ENCODE data around the gene SPATA6L.

Gene SPATA6L

GRCh38 chr9:4596165-4596922 lies 69.9 kb downstream of the SPATA6L start:
- no peak for DNase-seq
- intact Hi-C loops (cut with DNase I), result no loop called here

- intact Hi-C loops (cut with DNase I), result no loop called here
- peak in 1 of 42 donors; percentile 14 for DNase-seq
These were observed 71.3 kb downstream of the SPATA6L start for GRCh38 chr9:4594994-4595393.

GRCh38 chr9:4594545-4594944 lies 71.7 kb downstream of the SPATA6L start:
- intact Hi-C loops (cut with DNase I), result no loop called here
- no peak for DNase-seq

DNA sequence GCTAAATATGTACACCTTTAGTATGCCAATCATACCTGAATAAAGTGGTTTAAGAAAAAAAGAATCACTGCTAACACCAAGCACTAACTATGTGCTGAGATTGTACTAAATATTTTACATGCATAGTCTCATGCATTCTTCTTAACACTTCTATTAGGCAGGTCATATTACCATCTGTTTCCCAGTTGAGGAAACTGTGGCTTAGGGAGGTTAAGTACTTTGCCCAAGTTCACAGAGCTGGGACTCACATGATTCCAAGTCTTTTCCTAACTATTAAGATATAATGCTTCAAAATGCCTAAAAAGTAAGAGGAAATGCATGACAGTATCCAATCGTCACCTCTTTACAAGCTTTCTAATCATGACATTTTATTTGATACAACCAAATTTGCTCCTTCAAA lies 73.4 kb downstream of the SPATA6L start:
- DNase-seq, result no peak
- intact Hi-C loops (cut with DNase I), result no loop called here

GRCh38 chr9:4592295-4592694 lies 74.0 kb downstream of the SPATA6L start:
- DNase-seq, result no peak
- intact Hi-C loops (cut with DNase I), result no loop called here

GRCh38 chr9:4591123-4591500 lies 75.2 kb downstream of the SPATA6L start:
- no peak for DNase-seq
- intact Hi-C loops (cut with DNase I), result no loop called here

GRCh38 chr9:4590430-4591122 lies 75.7 kb downstream of the SPATA6L start:
- intact Hi-C loops (cut with DNase I), result no loop called here
- no peak for DNase-seq

GRCh38 chr9:4588721-4589120 lies 77.6 kb downstream of the SPATA6L start:
- intact Hi-C loops (cut with DNase I), result no loop called here
- DNase-seq, result no peak

GRCh38 chr9:4585135-4585534 lies 81.1 kb downstream of the SPATA6L start:
- intact Hi-C loops (cut with DNase I), result no loop called here
- no peak for DNase-seq

GRCh38 chr9:4584636-4585035 lies 81.6 kb downstream of the SPATA6L start:
- no peak for DNase-seq
- intact Hi-C loops (cut with DNase I), result no loop called here

DNA sequence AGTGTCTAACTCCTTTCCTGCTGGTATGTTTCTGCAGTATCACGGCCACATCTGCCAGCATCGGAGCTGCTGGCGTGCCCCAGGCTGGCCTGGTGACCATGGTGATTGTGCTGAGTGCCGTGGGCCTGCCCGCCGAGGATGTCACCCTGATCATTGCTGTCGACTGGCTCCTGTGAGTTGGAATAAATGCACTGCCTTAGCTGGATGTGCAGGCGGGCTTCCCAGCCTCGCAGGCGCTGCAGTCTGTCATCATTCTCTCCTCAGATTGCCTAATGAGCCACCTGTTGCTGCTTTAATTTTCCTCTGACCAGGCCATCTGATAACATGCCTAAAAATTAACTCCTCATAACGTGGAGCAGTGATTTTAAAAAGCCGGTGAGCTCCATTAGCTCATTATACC lies 83.3 kb downstream of the SPATA6L start:
- intact Hi-C loops (cut with DNase I), result no loop called here
- peak in 3 of 42 donors; percentile 13 to 47 (median 23) for DNase-seq

GRCh38 chr9:4581861-4582565 lies 84.3 kb downstream of the SPATA6L start:
- peak in 1 of 42 donors; percentile 26 for DNase-seq
- intact Hi-C loops (cut with DNase I), result no loop called here

DNA sequence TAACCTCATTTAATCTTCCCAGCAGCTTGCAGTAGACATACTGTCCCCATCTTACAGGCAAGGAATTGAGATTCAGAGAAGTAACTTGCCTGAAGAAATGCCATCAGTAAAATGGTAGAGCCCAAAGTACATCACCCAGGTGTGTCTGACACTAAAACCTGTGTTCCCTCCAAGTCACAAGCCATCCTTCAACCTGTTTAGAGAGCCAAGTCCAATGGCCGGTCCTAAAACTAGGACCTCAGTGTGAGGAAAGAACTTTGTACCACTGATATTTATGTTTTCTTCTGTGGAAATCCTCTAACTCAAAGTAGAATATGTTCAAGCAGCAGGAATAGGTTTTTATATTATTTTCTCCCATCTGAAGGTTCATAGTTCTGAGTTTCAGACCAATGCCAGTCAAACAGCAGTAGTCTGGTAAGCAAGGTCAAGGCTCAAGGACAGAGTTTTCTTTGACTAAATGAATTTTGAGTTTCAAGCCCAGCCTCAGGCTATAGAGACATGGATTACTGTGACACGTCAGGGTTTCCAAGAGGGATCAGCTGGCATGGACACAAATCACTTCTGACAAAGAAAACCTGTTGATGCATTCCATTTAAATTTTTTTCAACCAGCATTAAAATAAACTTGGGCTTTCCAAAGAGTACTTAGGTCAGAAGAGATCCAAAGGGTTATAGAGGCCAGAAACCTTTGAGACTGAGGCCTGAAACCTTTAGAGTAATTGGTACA lies 85.1 kb downstream of the SPATA6L start:
- intact Hi-C loops (cut with DNase I), result no loop called here

DNA sequence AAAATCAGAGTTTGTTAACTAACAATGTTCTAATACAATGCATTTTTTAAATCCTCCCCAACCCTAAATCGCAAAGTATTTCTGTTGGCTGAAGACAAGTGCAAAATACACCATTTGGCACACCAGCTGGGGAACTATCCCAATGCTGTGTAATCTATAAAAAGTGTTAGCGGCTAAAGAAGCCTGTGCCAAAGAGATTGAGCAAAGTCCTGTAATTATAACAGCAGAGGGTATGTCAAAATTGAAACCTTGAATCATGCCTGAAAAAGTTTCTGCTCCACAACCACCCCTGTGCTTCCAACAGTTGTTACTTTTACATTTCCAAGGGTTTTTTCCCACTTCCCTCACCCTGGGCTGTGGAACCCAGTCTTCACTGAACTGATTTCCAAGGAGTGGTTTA lies 87.3 kb downstream of the SPATA6L start:
- intact Hi-C loops (cut with DNase I), result no loop called here
- DNase-seq, result no peak

More for the DNA sequence above, 85.1 kb downstream of the SPATA6L start:
- DNase-seq, result no peak

- intact Hi-C loops (cut with DNase I), result no loop called here
- no peak for DNase-seq
These were observed 89.8 kb downstream of the SPATA6L start for GRCh38 chr9:4576448-4576847.

DNA sequence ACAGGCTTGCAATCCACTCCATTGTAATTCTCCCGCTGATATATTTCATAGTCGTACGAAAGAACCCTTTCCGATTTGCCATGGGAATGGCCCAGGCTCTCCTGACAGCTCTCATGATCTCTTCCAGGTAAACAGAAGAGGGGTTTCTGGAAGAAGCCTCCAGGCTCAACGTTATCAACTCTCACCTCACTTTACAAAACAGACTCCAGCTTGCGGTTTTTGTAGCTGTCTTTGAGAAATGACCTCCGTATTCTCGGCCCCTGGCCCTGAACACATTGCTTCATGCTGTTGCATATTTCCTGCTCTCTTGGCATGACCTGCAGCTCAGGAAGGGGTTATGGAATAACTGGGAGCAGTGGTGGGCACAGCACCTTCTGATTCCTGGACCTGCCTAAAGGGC lies 90.3 kb downstream of the SPATA6L start:
- intact Hi-C loops (cut with DNase I), result no loop called here
- no peak for DNase-seq

GRCh38 chr9:4574657-4575243 lies 91.5 kb downstream of the SPATA6L start:
- intact Hi-C loops (cut with DNase I), result no loop called here
- DNase-seq, result no peak

GRCh38 chr9:4573634-4574389 lies 92.5 kb downstream of the SPATA6L start:
- intact Hi-C loops (cut with DNase I), result no loop called here
- DNase-seq, result no peak

- no peak for DNase-seq
- intact Hi-C loops (cut with DNase I), result no loop called here
These were observed 93.1 kb downstream of the SPATA6L start for GRCh38 chr9:4573176-4573575.

Data from head of caudate nucleus (tissue), 42 donors.